Caco-2 (cell line): ENCODE data around the gene RAP1GAP2. TPM values are rescaled to one million over a fixed set of nuclear protein-coding genes. Genes with fewer than 3 reads are reported as not detected.

ENCODE experiments used
- BruUV-seq: library from RNA; stranded (reverse); fragments of 400-500 nt; replicated peaks from 2 replicates; lab custom pipeline; 2021; lab: Mats Ljungman, UMichigan
- CTCF ChIA-PET: fragments of 300-600 bp; sonication (Branson Sonifier 250); formaldehyde crosslinking; loops from one replicate; lab custom pipeline; 2022; ENCODE audit warnings: antibody characterized with exemption; lab: Charles Lee
- POLR2A ChIA-PET: fragments of 300-600 bp; sonication (Branson Sonifier 250); formaldehyde crosslinking; loops from one replicate; lab custom pipeline; 2022; ENCODE audit warnings: antibody characterized with exemption; lab: Charles Lee
- DNase-seq, 2 experiments: peaks; one replicate each; pipeline versions ENCODE4 v3.0.0 to v3.0.0-alpha.2; 2020 to 2022
- H3K27me3 ChIP-seq: replicated peaks from 2 replicates; pipeline ENCODE4 v1.6.0; 2011; ENCODE audit warnings: low read length; ENCODE audit not compliant: control insufficient read depth, insufficient read depth
- H3K36me3 ChIP-seq: 2 replicates; pipeline ENCODE4 v1.5.1; 2011; ENCODE audit warnings: low read length; ENCODE audit not compliant: control insufficient read depth, insufficient read depth
- H3K4me1 ChIP-seq: fragments of 250-450 bp; sonication (Bioruptor Pico); 2 replicates; pipeline ENCODE4 v1.5.1; 2020; ENCODE audit warnings: mild to moderate bottlenecking
- H3K4me3 ChIP-seq: 2 replicates; pipeline ENCODE4 v1.5.1; 2011; ENCODE audit warnings: low read depth, mild to moderate bottlenecking, control low read depth, low read length
- H3K9me3 ChIP-seq: fragments of 250-450 bp; sonication (Bioruptor Pico); 2 replicates; pipeline ENCODE4 v1.5.1; 2020; ENCODE audit warnings: mild to moderate bottlenecking, moderate library complexity
- H3K27ac Mint-ChIP-seq: one replicate; pipeline ENCODE4 v1.8.0; 2022; ENCODE audit warnings: mixed read lengths; ENCODE audit not compliant: unreplicated experiment
- H3K27me3 Mint-ChIP-seq: one replicate; pipeline ENCODE4 v1.8.0; 2022; ENCODE audit warnings: mixed read lengths; ENCODE audit not compliant: insufficient read depth, unreplicated experiment
- H3K36me3 Mint-ChIP-seq: one replicate; pipeline ENCODE4 v1.8.0; 2022; ENCODE audit warnings: mild to moderate bottlenecking, mixed read lengths; ENCODE audit not compliant: insufficient read depth, unreplicated experiment
- H3K4me1 Mint-ChIP-seq: one replicate; pipeline ENCODE4 v1.8.0; 2022; ENCODE audit warnings: low read depth, mixed read lengths; ENCODE audit not compliant: unreplicated experiment
- H3K4me3 Mint-ChIP-seq: one replicate; pipeline ENCODE4 v1.8.0; 2022; ENCODE audit warnings: mild to moderate bottlenecking, moderate library complexity, mixed read lengths; ENCODE audit not compliant: unreplicated experiment
- H3K9me3 Mint-ChIP-seq: one replicate; pipeline ENCODE4 v1.8.0; 2022; ENCODE audit warnings: mixed read lengths; ENCODE audit not compliant: unreplicated experiment
- CTCF ChIP-seq, 2 experiments: fragments of 200-600 bp in 1 of 2; IDR thresholded peaks; 1 replicate in 1 of 2; 2 replicates in 1 of 2; pipeline versions ENCODE4 v1.5.1 to v1.8.0; 2011 to 2022; ENCODE audit warnings: antibody characterized with exemption in 1 of 2, control low read depth in 1 of 2, inconsistent platforms in 1 of 2, low read depth in 1 of 2, low read length in 1 of 2, mild to moderate bottlenecking in 1 of 2, moderate library complexity in 1 of 2; ENCODE audit not compliant: insufficient read depth in 1 of 2, severe bottlenecking in 1 of 2, unreplicated experiment in 1 of 2
- intact Hi-C: fragments of 100-400 bp; cut with micrococcal nuclease; formaldehyde crosslinking; loops from one replicate; pipeline ENCODE4 v1.10.0; 2022; ENCODE audit not compliant: unreplicated experiment
- total RNA-seq: library from RNA; stranded (reverse); gene quantifications from 2 replicates; pipeline ENCODE4 v1.2.3, GENCODE V29; 2022

The RAP1GAP2 gene
- total RNA-seq, 1 experiment from 2014 or later = 45.3 TPM

- ChIA-PET CTCF (interaction anchor here (0.6 to 1.4 kb wide), 3 partner anchors 40 to 186 kb away, joined by 3 to 8 read pairs (median 7); no protein-coding TSS in a partner anchor), POLR2A (no interaction called here)
- no peaks in the 10 kb centered on the region for H3K36me3 Mint-ChIP-seq
- H3K9me3 Mint-ChIP-seq = no peaks in the 10 kb centered on the region
- H3K27me3 Mint-ChIP-seq = no peaks in the 10 kb centered on the region
- no peak for DNase-seq
- Histone ChIP-seq H3K4me1 (peaks cover 5% of the 10 kb centered on the region), H3K9me3 (no peaks in the 10 kb centered on the region), H3K27me3 (no peaks in the 10 kb centered on the region), H3K4me3 (no peak overlapping the region), H3K36me3 (no peaks in the 10 kb centered on the region)
- no peak for TF ChIP-seq CTCF (IDR thresholded peaks at IDR 0.05; ENCODE audit: insufficient read depth in 1 of 2, low read depth in 1 of 2, low read length in 1 of 2, severe bottlenecking in 1 of 2, unreplicated experiment in 1 of 2)
- BruUV-seq = no TSS peak
- H3K27ac Mint-ChIP-seq = no peak overlapping the region
- no peak overlapping the region for H3K4me3 Mint-ChIP-seq
- H3K4me1 Mint-ChIP-seq = peaks cover 11% of the 10 kb centered on the region
- intact Hi-C loops = loop anchor here (1.0 kb wide), 1 partner anchor 48 kb away; no protein-coding TSS in a partner anchor
These were observed 29.2 kb downstream of the RAP1GAP2 start for GRCh38 chr17:2825253-2825970.

GRCh38 chr17:2828397-2829038, 32.3 kb downstream of the RAP1GAP2 start:
- H3K36me3 Mint-ChIP-seq = no peaks in the 10 kb centered on the region
- H3K4me3 Mint-ChIP-seq = no peak overlapping the region
- Histone ChIP-seq H3K36me3 (no peaks in the 10 kb centered on the region), H3K4me3 (no peak overlapping the region), H3K4me1 (peaks cover 5% of the 10 kb centered on the region), H3K9me3 (no peaks in the 10 kb centered on the region), H3K27me3 (no peaks in the 10 kb centered on the region)
- H3K9me3 Mint-ChIP-seq = no peaks in the 10 kb centered on the region
- H3K27ac Mint-ChIP-seq = no peak overlapping the region
- BruUV-seq = no TSS peak
- peaks cover 11% of the 10 kb centered on the region for H3K4me1 Mint-ChIP-seq
- no peaks in the 10 kb centered on the region for H3K27me3 Mint-ChIP-seq
- peak; percentile 90 to 94 for DNase-seq
- peak; percentile 96 to 97 for TF ChIP-seq CTCF (IDR thresholded peaks at IDR 0.05; ENCODE audit: insufficient read depth in 1 of 2, low read depth in 1 of 2, low read length in 1 of 2, severe bottlenecking in 1 of 2, unreplicated experiment in 1 of 2)
- ChIA-PET POLR2A (interaction anchor here (0.6 kb wide), 1 partner anchor 45 kb away, joined by 10 read pairs; no protein-coding TSS in a partner anchor), CTCF (interaction anchor here (0.6 to 2.7 kb wide), 4 partner anchors 16 to 184 kb away, joined by 3 to 12 read pairs (median 5); no protein-coding TSS in a partner anchor)
- intact Hi-C loops = loop anchor here (1.0 to 2.0 kb wide), 3 partner anchors 20 to 185 kb away; no protein-coding TSS in a partner anchor

- Mint-ChIP-seq H3K9me3 (no peaks in the 10 kb centered on the region), H3K4me1 (peaks cover 11% of the 10 kb centered on the region)
- POLR2A ChIA-PET = no interaction called here
These were observed 34.4 kb downstream of the RAP1GAP2 start for GRCh38 chr17:2830678-2831077.

More at GRCh38 chr17:2830678-2831077, 34.4 kb downstream of the RAP1GAP2 start:
- no peaks in the 10 kb centered on the region for H3K27me3 Mint-ChIP-seq
- no peak overlapping the region for H3K4me3 Mint-ChIP-seq
- TF ChIP-seq CTCF (IDR thresholded peaks at IDR 0.05; ENCODE audit: insufficient read depth in 1 of 2, low read depth in 1 of 2, low read length in 1 of 2, severe bottlenecking in 1 of 2, unreplicated experiment in 1 of 2) = no peak
- BruUV-seq = no TSS peak
- peaks cover 5% of the 10 kb centered on the region for H3K4me1 ChIP-seq
- no peaks in the 10 kb centered on the region for H3K36me3 Mint-ChIP-seq
- intact Hi-C loops = no loop called here
- DNase-seq = no peak
- no peaks in the 10 kb centered on the region for H3K9me3 ChIP-seq
- no peak overlapping the region for H3K27ac Mint-ChIP-seq
- no peaks in the 10 kb centered on the region for H3K36me3 ChIP-seq
- H3K27me3 ChIP-seq = no peaks in the 10 kb centered on the region
- CTCF ChIA-PET = no interaction called here
- H3K4me3 ChIP-seq = no peak overlapping the region
